Nephron (organoid): ENCODE measurements around the gene HTT.

Experiments
- H3K27ac Mint-ChIP-seq, 3 experiments: 2 replicates each; pipeline ENCODE4 v1.8.0; 2020; ENCODE audit warnings: mixed read lengths in 3 of 3, mild to moderate bottlenecking in 2 of 3, moderate library complexity in 1 of 3
- H3K27me3 Mint-ChIP-seq: 2 replicates; pipeline ENCODE4 v1.8.0; 2021; ENCODE audit warnings: low read depth, mild to moderate bottlenecking, moderate library complexity, mixed read lengths
- H3K36me3 Mint-ChIP-seq: 2 replicates; pipeline ENCODE4 v1.8.0; 2020; ENCODE audit warnings: low read depth, mixed read lengths
- H3K4me1 Mint-ChIP-seq: 2 replicates; pipeline ENCODE4 v1.8.0; 2020; ENCODE audit warnings: mixed read lengths
- H3K4me3 Mint-ChIP-seq, 3 experiments: 2 replicates each; pipeline ENCODE4 v1.8.0; 2020; ENCODE audit warnings: mild to moderate bottlenecking in 3 of 3, mixed read lengths in 3 of 3, moderate library complexity in 2 of 3
- H3K9me3 Mint-ChIP-seq: 2 replicates; pipeline ENCODE4 v1.8.0; 2020; ENCODE audit warnings: mixed read lengths
- TF ChIP-seq, protein P1 (sequence below), 3 experiments: fragments of 200-600 bp; sonication (generic); IDR thresholded peaks; one replicate each; pipeline ENCODE4 v1.5.0; 2021; ENCODE audit warnings: antibody characterized with exemption in 3 of 3; ENCODE audit not compliant: unreplicated experiment in 3 of 3

Gene HTT

DNA sequence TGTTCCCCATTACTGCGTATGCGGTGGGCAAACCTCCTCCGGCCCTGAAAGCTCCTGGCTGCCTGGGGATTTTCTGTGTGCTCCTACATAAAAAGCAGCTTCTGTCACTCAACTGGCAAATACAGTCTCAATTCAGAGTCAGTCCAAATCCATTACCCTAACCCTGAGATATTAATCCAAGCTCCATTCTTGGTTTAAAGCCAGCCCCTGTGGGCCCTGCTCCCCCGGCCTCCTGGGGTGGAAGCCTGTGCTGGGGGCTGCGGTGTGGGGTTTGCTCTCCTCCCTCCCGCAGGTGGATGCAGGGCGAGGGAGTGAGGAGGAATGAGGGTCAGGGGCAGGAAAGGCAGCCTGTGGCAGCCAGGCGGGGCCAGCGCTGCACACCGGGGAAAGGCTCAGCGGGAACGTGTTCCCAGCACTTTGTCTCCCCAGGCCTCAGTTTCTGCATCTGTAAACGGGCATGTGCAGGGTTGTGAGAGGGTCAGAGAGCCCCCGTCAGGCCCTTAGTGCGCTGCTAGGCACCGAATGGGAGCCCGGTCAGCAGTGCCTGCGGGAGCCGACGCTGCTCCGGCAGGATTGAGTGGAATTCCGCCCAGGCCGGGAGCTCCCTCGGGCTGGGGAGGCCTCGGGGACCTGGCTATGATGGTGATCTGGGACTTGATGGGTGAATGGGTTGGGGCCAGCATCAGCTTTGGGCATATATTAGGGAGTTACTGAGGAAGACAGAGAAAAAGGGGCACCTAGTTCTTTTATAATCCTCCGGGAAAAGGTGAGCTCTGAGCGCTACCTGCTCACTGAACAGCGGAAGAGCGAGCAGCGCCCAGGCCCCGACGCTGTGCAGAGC is 212.1 kb downstream of the HTT start:
- Mint-ChIP-seq H3K4me1 (peaks cover 11% of the 10 kb centered on the region), H3K36me3 (peaks cover 3% of the 10 kb centered on the region), H3K27ac (no peak overlapping the region), H3K27me3 (peaks cover 21% of the 10 kb centered on the region), H3K4me3 (no peak overlapping the region), H3K9me3 (peaks cover 11% of the 10 kb centered on the region)
- TF ChIP-seq, protein P1, sequence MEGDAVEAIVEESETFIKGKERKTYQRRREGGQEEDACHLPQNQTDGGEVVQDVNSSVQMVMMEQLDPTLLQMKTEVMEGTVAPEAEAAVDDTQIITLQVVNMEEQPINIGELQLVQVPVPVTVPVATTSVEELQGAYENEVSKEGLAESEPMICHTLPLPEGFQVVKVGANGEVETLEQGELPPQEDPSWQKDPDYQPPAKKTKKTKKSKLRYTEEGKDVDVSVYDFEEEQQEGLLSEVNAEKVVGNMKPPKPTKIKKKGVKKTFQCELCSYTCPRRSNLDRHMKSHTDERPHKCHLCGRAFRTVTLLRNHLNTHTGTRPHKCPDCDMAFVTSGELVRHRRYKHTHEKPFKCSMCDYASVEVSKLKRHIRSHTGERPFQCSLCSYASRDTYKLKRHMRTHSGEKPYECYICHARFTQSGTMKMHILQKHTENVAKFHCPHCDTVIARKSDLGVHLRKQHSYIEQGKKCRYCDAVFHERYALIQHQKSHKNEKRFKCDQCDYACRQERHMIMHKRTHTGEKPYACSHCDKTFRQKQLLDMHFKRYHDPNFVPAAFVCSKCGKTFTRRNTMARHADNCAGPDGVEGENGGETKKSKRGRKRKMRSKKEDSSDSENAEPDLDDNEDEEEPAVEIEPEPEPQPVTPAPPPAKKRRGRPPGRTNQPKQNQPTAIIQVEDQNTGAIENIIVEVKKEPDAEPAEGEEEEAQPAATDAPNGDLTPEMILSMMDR (IDR thresholded peaks at IDR 0.05; ENCODE audit: unreplicated experiment in 3 of 3), result no peak

DNA sequence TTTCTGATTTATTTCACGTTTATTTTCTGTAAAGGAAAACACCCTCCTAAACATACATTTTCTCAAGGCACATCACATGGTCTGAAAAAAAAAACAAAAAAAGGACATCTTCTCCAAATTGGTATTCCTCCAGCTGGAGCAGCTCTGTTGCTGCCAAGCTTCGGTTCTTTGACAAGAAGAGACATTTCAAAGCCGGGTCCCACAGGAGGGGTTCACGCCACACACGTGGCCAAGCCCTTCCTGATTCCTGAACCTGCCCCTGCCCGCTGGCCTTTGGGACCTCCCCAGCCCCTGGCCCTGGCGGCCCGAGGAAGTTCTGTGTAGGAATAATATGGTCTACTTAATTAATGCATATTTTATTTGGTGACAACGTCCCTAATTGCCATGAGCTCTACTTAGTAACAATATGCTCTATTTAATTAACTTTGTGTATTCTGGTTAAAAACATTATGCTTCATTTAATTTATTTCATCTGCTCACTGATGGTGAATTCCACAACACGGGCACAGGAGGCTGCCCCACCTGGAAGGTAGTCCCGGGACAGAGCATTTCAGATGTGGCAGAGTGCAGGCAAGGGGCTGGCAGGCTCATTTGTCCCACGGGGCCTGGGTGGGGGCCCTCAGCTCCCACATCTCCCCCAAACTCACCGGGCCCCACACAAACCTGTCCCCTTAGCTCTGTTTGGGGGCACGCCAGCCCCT is 212.9 kb downstream of the HTT start:
- Mint-ChIP-seq H3K27me3 (peaks cover 21% of the 10 kb centered on the region), H3K4me3 (peak overlapping the region in 2 of 3 experiments; percentile 56 to 63), H3K36me3 (no peaks in the 10 kb centered on the region), H3K9me3 (peaks cover 6% of the 10 kb centered on the region), H3K4me1 (peaks cover 14% of the 10 kb centered on the region), H3K27ac (no peak overlapping the region)
- TF ChIP-seq, protein P1 (IDR thresholded peaks at IDR 0.05; ENCODE audit: unreplicated experiment in 3 of 3), result no peak

DNA sequence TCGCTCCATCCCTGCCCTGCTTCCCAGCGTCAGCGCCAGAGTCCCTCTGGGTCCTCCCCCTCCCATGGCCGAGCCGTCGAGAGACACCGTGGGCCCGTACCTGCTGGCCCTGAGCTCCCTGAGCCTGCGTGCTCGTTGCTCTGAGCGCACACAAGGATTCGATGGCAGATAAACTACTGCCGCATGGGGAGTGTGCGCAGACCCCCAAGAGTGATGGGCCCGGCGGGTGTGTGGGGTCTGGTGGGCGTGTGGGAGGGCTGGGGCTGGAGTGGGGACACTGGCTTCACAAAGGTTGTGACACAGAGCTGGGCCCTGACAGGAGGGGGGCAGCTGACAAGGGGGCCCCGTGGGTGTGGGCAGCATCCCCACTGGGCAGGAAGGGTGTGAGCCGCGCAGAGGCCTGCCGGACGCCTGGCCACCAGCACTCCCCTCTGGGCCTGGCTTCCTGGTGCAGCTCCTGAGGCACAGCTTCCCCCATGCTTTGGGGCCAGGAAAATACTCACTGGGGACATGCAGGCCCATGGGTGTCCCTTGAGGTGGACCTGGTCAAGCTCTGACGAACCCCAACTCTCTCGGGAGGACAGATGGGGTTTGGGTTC is 213.6 kb downstream of the HTT start:
- H3K4me1 Mint-ChIP-seq, result peaks cover 14% of the 10 kb centered on the region
- no peak overlapping the region for H3K27ac Mint-ChIP-seq
- TF ChIP-seq, protein P1 (IDR thresholded peaks at IDR 0.05; ENCODE audit: unreplicated experiment in 3 of 3), result no peak
- H3K36me3 Mint-ChIP-seq, result no peaks in the 10 kb centered on the region
- H3K4me3 Mint-ChIP-seq, result no peak overlapping the region
- peaks cover 18% of the 10 kb centered on the region for H3K27me3 Mint-ChIP-seq
- no peaks in the 10 kb centered on the region for H3K9me3 Mint-ChIP-seq

DNA sequence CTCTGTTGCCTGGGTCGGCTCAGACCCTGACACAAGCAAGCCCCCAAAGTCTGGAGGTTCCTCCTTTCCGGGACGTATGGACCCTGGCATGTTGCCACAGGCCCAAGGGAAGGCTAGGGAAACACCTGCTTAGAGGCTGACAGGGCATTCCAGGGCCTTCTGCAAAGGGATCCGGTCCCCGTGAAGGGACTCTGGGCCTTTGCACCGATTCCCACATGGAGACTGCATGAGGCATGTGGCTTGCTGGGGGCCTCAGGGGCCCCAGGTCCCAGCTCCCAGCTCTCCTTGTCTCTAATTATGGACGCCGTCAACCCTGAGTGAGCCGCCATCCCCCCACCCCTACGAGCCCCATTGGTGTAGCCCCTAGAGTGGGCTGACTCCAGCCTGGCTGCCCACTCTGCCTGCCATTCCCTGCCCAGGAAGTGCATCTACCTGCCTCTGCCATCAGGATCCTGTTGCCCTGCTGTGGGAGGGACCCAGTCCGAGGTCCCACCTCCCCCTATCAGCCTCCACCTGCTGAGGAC is 214.2 kb downstream of the HTT start:
- Mint-ChIP-seq H3K36me3 (no peaks in the 10 kb centered on the region), H3K9me3 (no peaks in the 10 kb centered on the region), H3K27me3 (peaks cover 13% of the 10 kb centered on the region), H3K4me3 (no peak overlapping the region), H3K27ac (no peak overlapping the region), H3K4me1 (peaks cover 18% of the 10 kb centered on the region)
- TF ChIP-seq, protein P1 (IDR thresholded peaks at IDR 0.05; ENCODE audit: unreplicated experiment in 3 of 3), result no peak

DNA sequence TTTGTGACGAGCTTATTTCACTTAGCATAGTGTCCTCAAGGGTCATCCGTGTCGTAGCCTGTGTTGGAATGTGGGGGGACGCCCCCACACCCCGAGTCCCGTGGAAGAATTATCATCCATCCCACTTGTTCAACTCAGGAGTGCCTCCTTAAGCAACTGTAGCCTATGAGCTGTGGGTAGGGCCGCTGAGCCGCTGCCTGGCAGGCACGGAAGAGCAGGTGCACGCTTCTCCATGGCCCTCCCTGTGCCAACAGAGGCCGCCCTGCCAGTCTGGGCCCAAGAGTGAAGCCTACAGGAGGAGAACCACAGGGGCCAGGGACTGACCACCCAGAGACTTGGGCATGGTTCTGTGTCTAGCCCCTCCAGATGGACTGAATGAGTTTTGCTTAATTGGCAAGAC is 216.0 kb downstream of the HTT start:
- peak overlapping the region; percentile 42 to 79 (median 68) for H3K4me3 Mint-ChIP-seq
- H3K27me3 Mint-ChIP-seq, result peaks cover 9% of the 10 kb centered on the region
- H3K36me3 Mint-ChIP-seq, result peaks cover 13% of the 10 kb centered on the region
- peaks cover 29% of the 10 kb centered on the region for H3K4me1 Mint-ChIP-seq
- TF ChIP-seq, protein P1 (IDR thresholded peaks at IDR 0.05; ENCODE audit: unreplicated experiment in 3 of 3), result no peak
- peaks cover 2% of the 10 kb centered on the region for H3K9me3 Mint-ChIP-seq
- H3K27ac Mint-ChIP-seq, result peak overlapping the region in 1 of 3 experiments; percentile 7
